HG02840 (cell line): ENCODE measurements around the gene ANKFN1.
"Not testable (repeated sequence)": the region's sequence is repeated elsewhere in the genome, so short reads cannot be mapped to it uniquely, and the experiment has no call there.

Source experiments
- ATAC-seq: cut with Tn5 transposase; IDR thresholded peaks from one replicate; pipeline ENCODE4 v1.9.1; 2021; ENCODE audit warnings: mild to moderate bottlenecking, moderate library complexity, moderate number of reproducible peaks; ENCODE audit not compliant: unreplicated experiment, low FRiP score

The ANKFN1 gene

DNA sequence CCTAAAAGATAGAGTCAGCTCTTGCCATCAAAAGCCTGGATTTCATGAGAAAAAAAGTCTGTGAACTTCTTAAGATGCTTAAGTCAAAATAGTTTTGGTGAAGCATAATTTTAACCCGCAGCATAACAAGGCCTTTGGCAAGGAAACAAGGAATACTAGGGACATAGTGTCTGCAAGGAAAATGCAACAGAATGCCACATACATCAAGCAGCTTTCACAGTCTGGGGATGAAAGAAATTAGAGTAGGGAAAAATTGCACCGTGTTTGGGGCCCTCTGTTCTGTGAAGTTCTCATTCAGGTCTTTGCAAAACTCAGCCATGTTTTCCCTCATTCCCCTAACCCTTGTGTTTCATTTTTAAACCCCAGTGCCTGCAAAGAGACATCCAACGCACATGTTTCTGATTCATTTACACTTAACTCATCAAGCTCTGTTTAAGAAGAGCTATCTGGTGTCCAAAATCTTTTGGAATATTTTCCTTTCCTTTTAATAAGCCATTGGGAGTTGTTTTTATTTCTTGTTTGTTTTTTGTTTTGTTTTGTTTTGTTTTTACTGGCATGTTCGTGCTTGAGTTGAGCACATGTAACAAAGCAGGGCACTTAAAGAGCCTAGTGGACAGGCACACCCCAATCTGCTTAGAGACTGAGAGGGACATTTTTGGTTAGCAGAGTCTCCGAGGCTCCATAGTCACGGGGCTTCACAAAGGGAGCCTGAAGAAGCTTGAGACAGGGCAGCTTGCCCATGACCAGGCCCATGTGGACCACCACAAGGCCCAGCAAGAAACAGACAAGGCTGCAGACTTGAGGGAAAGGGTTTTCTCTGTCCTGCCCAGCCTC lies 116.5 kb downstream of the ANKFN1 start:
- ATAC-seq: no peak

DNA sequence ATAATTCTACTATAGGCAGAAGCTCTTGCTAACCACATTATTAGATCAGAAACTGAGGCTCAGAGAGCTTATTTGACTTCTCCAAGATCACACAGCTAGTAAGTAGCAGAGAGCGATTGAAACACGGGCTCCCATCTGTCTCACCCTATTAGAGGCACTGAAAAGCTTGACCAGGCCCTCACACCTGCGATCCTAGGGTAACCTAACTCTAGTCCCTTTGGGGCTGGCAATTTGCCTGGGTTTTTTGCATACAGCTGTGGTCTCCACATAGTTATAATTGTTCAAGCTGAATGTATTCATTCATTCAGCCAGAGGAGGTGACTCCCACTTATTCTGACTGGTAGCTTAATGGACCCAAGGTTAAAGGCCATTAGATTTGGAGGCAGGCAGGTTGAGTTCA lies 121.2 kb downstream of the ANKFN1 start:
- no peak for ATAC-seq

DNA sequence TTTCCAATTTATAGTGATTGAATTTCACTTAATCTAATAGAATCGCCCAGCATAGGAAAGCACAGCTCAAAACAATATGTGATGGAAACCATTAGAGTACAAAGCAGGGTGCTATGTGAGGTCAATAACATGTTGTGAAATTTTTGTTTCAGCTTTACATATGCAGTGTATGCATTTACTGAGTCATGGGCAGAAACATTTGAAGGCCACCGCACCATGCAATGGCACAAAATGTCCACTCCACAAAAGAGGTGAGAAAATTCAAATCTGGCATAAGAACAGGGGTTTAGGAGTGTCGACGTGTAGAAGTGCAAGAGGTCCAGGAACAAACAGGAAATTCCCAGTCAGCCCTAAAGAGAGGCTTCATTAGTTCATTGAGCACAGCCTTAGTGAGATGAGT lies 131.2 kb downstream of the ANKFN1 start:
- no peak for ATAC-seq

DNA sequence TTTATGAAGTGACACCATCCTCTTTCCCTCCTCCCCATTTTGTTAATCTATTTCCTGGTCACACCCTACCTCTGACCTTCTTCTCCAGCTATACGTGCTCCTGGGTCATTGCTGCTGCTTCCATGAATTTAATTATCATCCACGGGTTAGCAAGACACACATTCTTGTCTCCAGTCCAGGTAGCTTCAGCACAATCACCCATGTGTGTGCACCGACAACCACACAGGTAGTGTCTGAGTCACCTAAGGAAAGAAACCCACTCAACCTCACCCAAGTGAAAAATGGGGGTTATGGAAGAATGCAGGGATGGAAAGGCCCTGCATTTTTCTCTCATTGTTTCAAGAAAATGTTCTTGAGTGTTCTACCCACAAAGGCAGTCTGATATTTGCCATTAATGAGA lies 135.5 kb downstream of the ANKFN1 start:
- ATAC-seq: not testable (repeated sequence)

DNA sequence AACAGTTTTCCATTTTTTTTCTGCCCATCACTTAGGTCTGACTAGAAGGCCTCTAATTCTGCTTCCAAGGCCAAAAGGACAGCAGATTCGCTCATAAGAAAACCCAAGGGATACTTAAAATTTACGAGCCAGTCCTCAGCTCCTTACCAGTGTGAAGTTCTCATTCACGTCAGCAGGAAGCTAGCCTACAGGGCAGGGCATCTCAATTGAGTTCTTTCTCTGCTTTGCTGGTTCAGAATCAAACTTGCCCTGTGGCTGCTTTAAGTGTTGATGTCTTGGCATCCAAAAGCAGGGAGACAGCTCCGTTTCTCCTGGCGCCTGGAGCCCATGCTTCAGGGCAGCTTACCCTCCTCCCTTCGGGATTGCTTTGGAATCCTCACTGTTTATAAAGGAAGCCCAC lies 136.0 kb downstream of the ANKFN1 start:
- ATAC-seq: no peak

DNA sequence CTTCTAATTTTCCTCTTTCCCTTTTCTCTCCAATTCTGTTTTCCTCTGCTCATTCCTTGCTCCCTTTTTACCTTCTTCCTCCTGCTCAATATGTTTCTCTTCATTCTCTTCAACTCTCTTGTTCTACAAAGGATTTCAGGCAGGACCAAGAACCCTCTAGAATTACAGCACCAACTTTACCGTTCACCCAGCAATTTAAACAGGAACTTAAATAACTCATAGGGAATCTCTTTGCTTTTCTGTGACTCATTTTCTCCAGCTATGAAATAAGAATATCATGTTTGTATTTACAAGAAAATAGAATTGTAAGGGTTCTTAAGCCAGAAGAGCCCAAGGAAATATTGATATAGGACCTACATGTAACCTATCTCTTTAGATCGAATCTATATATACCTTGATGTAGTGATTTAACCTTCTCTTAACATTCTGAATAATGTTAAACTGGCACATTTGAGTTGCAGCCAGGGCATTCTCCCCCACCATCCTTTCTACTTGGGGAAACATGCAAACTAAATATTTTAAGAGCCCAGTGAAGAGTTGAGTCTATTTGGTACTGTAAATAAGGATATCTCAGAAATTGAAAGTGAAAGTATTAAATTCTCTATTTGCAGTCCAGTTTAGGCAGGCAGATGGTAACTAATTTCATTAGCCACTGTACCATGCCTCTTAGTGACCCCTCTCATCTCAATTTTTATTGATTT lies 137.0 kb downstream of the ANKFN1 start:
- no peak for ATAC-seq

DNA sequence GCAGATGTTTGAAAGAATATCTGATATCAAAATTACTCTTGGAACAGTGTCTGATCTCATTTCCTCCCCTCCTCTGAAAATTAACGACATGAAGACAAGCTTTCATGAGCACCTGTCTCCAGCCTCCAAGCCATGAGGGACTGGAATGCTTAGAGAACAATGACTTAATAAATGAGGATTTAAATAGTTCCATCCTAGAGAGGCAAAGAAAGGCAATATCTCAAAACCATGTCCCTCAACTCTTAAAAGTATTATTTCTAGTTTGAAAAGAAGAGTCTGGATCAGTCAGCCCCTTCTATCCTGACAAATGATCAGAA lies 137.5 kb downstream of the ANKFN1 start:
- ATAC-seq: no peak

DNA sequence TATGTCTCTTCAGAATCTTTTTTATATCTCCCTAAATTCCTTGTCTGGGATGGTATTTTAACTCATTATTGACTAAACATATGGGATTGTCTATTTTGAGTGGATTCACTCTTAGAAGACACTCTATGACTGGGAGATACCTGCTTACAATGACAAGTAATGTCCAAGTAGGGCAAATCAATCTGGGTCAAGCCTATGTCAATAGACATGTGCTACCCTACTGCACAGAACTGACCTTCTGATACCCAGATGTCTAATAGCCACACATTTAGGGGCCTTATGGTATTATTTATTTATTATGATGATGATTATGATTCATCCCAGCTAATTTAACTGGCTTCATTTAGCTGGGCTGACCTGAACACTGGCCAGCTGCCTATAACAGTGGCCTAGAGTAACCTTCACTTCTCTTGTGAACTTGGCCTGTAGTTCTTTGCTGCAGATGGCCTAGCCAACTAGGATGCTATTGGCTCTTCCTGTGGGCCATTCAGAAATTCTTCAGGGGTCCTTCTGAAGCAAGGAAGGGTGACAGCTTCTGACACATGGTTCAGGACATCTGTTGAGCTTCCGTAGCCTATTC lies 138.0 kb downstream of the ANKFN1 start:
- no peak for ATAC-seq

DNA sequence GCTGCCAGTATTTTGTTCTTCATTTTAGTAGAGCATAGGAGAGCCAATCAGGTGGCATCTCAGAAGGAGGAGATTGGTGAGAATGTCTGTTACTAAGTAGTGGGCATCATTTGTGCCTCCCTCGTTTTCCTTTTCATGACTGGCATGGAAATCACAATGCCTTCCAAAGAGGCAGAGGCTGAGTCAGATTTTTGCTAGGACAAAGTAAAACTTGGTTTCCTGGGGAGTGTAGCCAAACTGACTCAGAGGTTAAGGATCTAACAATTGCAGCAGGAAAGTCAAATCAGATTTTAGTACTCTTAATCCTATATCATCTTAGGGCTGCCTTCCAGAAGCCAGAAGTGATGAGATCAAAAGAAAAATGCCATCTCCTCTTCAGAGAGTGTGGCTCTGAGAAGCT lies 138.7 kb downstream of the ANKFN1 start:
- ATAC-seq: no peak

DNA sequence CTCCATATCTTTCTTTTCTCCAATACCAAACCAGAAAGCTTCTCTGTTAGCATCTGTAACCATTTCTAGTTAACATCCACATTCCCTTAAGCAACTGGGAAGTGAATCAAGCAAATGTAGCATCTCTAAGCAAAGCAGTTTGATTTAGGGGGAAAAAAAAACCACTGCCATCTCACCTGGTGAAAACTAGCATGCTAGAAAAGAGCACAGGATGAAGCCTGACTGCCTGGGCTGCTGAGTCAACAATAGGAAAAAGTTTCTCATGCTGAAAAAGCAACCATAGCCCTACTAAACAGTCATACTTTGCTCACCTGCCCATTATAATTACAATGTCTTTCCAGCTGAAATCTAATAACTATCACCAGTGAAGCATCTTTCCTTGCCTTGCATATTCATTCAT lies 139.3 kb downstream of the ANKFN1 start:
- ATAC-seq: no peak

DNA sequence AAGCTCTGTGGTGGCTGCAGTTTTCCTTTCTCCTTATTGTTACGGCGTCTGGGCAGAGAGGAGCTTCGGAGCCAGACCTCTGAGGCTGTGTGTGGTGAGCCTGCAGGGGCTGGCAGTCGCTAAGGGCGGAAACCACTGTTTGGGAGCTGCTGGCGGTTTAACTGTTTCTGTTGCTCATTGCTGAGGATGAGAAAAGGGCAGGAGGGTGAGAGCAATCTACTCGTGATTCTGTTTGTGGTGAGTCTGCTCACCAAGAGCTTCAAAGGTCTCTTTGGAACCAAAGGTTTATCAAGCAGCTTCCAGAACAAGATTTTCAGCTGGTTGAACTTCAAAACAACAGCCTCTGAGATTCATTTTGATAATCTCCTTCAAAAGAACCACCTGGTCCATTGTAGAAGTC lies 143.9 kb downstream of the ANKFN1 start:
- no peak for ATAC-seq

DNA sequence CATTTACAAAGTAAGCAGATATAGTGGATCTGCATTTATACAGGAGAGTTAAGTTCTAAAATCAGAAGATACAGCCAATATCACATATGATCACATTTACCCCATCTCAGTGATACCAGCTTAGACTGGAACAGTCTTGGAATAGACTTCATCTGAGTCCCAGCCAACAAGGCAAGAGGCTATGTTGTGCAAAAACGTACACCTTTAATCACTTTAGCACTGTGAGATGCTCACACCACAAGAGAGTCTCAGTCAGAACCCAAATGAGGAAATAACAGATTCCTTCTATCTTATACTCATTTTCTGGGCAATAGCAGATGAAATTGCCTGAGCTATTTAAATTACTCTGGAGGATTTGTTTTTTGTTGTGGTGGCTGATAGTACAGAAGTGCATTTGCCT lies 145.6 kb downstream of the ANKFN1 start:
- ATAC-seq: no peak

DNA sequence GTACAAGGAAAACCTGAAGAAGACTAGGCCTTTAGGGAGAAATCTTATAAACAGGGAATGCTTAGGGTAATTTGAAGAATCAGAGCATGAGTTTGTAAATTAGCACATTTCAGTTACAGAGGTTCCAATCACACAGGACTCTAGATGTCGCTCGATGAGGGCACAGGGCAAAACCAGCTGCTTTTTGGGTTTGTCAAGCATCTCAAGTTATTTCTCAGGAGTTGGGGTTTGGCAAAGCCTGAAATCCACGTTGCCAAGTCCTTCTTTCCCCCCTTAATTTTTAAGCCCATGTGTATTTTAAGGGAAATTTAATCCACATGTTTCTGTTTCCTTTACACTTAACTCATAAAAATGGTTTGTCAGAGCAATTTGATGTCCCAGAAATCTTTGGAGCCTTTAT lies 146.9 kb downstream of the ANKFN1 start:
- no peak for ATAC-seq

DNA sequence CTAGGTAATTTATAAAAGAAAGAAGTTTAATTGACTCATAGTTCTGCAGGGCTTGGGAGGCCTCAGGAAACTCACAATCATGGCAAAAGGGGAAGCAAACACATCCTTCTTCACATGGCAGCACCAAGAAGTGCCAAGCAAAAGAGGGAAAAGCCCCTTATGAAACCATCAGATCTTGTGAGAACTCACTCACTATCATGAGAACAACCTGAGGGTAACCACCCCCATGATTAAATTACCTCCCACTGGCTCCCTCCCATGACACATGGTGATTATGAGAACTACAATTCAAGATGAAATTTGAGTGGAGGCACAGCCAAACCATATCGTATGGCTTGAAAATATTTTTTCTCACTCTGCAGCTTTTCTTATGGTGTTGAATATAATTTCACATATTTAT lies 151.7 kb downstream of the ANKFN1 start:
- no peak for ATAC-seq

DNA sequence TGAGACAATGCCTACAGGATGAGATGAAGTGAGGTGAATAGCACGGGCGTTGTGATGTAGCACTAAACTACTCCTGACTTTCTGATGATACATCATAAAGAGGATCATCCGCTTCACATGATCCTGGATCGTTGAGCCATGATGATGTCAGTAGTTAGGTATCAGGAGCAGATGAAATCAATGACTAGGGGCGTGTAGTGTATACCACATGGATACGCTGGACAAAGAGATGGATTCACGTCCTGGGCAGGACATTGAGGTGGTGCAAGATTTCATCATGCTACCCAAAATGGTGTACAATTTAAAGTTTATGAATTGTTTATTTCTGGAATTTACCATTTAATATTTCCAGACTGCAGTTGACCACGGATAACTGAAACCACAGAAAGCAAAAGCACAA lies 156.6 kb downstream of the ANKFN1 start:
- no peak for ATAC-seq

DNA sequence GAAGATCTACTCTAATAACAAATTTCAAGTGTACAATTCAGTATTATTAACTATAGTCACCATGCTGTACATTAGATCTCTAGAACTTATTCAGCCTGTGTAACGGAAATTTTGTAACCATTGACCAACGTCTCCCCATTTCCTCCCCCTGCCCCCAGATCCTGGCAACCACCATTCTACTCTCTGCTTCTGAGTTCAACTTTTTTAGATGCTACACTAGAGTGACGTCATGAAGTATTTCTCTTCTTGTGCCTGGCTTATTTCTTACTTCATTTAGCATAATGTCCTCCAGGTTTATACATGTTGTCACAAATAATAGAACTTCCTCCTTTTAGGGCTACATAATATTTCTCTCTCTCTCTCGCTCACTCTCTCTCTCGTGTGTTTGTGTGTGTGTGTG lies 157.5 kb downstream of the ANKFN1 start:
- ATAC-seq: no peak

DNA sequence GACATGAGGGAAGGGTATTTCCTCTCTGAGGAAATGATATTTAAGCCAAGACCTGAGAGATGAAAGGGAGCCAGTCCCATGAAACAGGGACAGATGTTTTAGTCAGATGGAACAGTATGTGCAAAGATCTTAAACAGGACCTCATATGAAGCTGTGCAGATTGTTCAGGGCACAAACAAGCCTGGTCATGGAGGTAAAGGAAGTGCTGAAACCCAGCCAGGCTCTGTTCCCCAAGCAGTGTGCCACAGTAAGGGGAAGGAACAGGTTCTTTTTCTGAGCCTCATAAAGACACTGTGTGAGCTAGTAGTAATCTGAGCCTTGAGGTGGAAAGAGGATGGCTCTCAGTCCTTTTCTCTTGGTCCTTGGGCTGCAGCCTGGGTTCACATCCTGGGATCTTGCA lies 159.9 kb downstream of the ANKFN1 start:
- no peak for ATAC-seq

DNA sequence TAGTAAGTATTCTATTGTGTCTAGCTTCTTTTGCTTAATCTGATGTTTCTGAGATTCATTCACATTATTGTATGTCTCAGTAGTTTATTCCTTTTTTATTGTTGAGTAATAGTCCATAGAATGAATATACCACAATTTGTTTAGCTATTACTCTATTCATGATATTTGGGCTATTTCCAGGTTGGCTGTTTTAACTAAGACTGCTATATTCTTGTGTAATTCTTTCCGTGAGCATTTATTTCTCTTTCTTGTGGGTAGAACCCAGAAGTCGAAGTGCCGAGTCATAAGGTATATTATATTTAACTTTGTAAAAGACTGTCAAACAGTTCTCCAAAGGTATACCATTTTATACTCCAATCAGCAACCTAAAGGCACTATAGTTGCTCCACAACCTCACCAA lies 160.8 kb downstream of the ANKFN1 start:
- ATAC-seq: no peak

DNA sequence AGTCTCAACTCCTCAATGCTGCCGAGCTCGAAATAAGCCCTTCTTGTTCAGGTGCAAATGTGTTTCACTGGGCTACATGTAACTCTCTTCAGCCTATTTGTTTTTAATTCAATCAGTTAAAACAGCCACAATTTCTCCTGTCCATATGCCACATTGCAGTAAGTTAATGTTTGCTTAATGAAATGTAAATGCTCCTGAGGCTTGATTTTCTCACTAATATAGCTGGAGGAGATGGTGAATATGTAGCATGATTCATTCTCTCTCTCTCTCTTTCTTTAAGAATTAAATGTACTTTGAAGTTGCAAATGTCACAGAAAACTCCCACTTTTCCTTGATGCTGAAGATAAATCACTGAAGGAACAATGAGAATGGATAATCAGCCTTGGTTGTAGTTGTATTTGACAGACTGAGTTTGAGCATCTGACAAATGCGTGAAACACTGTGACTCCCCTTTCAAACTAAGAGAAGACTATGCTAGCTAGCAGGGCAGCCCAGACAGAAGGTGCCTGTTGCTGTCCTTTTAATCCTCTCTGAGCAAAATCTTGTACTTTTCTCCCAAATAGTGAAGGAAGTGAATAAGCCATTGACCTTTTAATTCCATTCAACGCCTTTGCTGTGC lies 161.8 kb downstream of the ANKFN1 start:
- no peak for ATAC-seq

DNA sequence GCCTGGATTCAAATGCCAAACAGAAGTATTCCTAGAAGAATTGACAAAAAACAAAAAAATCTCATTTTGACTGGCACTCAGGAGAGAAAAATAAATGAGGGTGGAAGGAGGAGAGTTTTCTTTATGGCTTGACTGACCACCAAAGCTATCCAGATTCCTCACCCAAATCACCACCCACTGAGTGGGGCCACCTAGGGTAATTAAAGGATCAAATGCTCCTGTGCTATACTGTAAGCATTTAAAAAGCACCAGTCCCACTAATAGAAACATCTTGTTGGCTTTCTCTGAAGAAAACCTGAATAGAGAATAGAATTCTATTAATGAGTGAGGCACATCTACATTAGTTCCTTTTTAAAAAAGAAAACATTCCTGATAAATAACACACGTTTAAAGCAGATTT lies 163.3 kb downstream of the ANKFN1 start:
- no peak for ATAC-seq

DNA sequence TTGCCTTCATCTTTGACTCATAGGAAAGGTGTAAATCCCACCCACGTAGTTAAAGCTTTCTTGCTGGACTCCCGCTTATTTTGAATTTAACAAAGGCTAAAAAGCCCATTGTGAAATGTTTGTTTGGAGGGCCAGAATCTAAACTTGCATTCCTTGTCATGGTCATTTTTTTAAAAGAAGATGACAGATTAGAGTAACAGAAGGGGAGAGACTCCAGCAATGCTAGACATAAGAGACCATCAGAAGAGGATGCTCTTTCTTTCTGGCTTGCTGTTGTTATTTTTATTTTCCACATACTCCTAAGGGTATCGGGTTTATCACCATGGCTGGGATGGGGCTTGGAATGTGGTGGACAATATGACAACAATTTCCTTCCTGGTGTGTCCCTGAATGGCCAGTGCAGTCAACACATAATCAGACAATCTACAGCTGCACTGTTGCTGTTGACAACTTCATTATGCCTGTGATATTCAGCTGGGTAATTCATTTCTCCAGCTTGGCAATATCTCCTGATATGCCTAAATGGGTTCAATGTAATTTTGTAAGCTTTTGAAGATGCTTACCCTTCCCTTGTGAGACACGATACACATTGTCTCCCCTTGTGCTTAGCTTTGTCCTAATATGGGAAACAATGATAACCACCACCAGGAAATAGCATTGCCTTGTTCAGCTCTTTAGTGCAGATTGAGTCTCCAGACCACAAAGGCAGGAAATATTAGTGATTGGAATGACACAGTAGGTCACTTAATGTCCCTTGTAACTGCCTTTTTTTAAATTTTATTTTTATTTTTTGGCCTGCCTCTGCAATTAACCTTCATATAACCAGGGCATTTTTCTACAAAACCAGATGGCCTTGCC lies 164.3 kb downstream of the ANKFN1 start:
- ATAC-seq: no peak
